ENCODE data around the gene SNRNP200. TPM values are rescaled to one million over a fixed set of nuclear protein-coding genes. Genes with fewer than 3 reads are reported as not detected.

Gene SNRNP200
- total RNA-seq, 6 donors from 2014 or later, result 80.9 to 177 (median 90.9) TPM

DNA sequence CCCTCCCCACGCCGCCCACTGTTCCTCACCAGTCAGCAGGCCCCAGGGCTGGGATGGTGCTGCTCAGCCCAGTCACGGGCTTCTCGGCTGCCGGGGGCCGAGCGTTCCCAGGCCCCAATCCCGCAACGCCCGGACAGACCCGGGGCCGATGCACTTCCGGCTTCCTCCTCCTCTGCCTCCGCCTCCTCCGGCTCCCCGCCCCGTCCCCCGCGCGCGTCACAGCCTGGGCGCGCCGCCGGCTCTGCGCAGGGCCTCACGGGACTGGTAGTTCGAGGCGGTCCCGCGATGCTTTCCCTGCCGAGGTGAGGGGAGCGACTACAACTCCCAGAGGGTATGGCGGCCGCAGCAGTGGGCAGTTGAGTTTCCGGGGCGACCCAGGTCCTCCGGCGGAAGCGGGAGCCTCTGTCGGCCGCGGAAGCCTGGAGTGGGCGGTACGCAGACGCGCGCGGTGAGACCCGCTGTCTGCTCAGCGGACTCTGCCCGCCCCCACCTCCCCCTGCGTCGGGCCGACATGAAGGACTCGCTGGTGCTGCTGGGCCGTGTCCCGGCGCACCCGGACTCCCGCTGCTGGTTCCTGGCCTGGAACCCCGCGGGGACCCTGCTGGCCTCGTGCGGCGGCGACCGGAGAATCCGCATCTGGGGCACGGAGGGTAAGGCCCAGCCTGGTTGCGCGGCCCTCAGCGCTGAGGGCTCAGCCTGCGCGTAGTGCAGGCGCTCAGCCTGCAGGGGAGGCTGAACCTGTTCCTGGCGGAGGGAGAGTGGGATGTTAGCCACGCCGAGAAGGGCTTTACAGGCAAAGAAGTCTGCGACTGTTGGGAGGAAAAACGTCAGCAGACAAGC, 39.3 kb downstream of the SNRNP200 start, which contains the start of the genes CIAO1 and TMEM127:
Gene CIAO1 (plus strand): TSS at position 386 of the 840 bp plus-strand sequence. CDS start 126 bp downstream, at position 512.
Gene TMEM127 (minus strand): TSS at position 158 of the 840 bp plus-strand sequence. CDS start 616 bp downstream, outside the sequence.
- DNase-seq (peak; percentile 100), ATAC-seq (ENCODE audit: low FRiP score in 2 of 2) (peak; percentile 98 to 99)
- Histone ChIP-seq H3K4me3 (peak within 1 kb of the TSS; percentile 74 to 98 (median 92)), H3K27ac (peak within 1 kb of the TSS; percentile 89 to 99 (median 96)), H3K27me3 (no peaks in the 10 kb centered on the region), H3K36me3 (peaks cover 15 to 49% (median 28%) of the 10 kb centered on the region in 4 donors), H3K9me3 (no peaks in the 10 kb centered on the region), H3K4me1 (peaks cover 34 to 47% (median 38%) of the 10 kb centered on the region in 4 donors)
- 0% methylated on average over 8 to 17 of the region's 81 CpGs for WGBS, 2 donors
- no peak for TF ChIP-seq EP300 (IDR thresholded peaks at IDR 0.05)
- peak; percentile 89 to 95 for TF ChIP-seq POLR2AphosphoS5 (IDR thresholded peaks at IDR 0.05)
- TF ChIP-seq, protein P1, sequence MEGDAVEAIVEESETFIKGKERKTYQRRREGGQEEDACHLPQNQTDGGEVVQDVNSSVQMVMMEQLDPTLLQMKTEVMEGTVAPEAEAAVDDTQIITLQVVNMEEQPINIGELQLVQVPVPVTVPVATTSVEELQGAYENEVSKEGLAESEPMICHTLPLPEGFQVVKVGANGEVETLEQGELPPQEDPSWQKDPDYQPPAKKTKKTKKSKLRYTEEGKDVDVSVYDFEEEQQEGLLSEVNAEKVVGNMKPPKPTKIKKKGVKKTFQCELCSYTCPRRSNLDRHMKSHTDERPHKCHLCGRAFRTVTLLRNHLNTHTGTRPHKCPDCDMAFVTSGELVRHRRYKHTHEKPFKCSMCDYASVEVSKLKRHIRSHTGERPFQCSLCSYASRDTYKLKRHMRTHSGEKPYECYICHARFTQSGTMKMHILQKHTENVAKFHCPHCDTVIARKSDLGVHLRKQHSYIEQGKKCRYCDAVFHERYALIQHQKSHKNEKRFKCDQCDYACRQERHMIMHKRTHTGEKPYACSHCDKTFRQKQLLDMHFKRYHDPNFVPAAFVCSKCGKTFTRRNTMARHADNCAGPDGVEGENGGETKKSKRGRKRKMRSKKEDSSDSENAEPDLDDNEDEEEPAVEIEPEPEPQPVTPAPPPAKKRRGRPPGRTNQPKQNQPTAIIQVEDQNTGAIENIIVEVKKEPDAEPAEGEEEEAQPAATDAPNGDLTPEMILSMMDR (IDR thresholded peaks at IDR 0.05), result peak in 5 of 6 experiments; percentile 32 to 81 (median 70)
- peak in 3 of 4 donors; percentile 79 to 98 (median 93) for TF ChIP-seq POLR2A (IDR thresholded peaks at IDR 0.05)

DNA sequence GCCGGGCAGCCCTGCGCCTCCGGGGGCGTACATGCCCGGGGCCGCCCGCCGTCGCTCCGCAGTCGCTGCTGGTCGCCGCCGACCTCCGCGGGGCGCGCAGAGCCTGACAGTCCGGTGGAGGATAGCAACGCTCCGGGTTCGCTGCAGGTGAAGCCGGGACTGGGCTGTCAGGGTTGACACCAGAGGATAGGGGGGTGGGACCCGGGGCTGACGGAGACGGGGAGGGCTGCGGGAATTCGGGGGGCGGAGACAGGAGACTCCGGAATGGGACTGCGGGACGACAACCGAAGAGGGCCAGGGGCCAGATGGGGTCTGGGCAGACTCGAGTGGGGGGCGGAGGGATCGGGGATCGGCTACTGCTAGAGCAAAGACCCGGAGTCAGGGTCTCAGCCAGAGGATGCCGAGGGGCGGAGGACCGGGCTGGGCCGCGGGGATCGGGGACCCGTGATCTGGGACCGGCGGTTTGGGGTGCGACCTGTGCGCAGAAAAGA, 40.0 kb downstream of the SNRNP200 start:
- peak; percentile 67 to 90 for DNase-seq
- peak overlapping the region; percentile 74 to 98 (median 92) for H3K4me3 ChIP-seq
- H3K4me1 ChIP-seq, result peaks cover 41 to 54% (median 45%) of the 10 kb centered on the region in 4 donors
- H3K36me3 ChIP-seq, result peaks cover 13 to 42% (median 25%) of the 10 kb centered on the region in 4 donors
- no peaks in the 10 kb centered on the region for H3K27me3 ChIP-seq
- peak overlapping the region; percentile 89 to 99 (median 96) for H3K27ac ChIP-seq
- peak; percentile 1 to 49 for ATAC-seq (ENCODE audit: low FRiP score in 2 of 2)
- H3K9me3 ChIP-seq, result no peaks in the 10 kb centered on the region
- 0 to 1% methylated on average over 11 to 23 of the region's 49 CpGs for WGBS, 2 donors
- TF ChIP-seq POLR2A (IDR thresholded peaks at IDR 0.05) (no peak), POLR2AphosphoS5 (IDR thresholded peaks at IDR 0.05) (no peak), EP300 (IDR thresholded peaks at IDR 0.05) (no peak)
- TF ChIP-seq, protein P1 (IDR thresholded peaks at IDR 0.05), result no peak

DNA sequence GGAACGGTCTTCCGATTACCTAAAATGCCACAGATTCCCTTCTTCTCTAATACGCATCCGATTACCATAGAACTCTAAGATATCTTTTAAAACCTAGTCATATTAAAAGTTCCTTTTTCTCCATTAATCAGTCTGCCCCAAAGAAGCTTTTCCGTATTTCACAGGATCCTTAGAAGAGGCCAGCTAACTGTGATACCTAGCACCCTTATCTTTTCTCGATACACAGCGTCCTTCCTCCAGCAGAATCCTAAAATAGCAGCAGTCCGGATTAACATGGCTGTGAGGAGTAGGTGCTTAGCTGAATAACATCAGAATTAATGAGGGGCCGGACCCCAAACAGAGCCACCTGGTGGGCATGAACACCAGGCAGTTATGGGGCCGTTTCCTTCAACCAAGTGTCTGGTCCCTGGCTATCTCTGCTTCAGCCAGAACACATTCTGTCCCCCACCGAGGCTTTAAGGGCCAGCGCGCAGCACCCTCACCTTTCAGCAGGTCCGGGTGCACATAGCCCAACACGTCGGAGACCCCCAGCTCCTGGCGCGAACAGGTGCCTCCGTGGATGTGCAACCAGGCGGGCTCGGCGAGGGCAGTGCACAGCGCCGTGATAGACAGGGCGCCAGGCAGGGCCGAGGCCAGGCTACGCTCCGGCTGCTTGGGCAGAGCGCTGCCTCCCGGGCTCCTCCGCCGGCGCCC, 40.5 kb downstream of the SNRNP200 start:
- TF ChIP-seq, protein P1 (IDR thresholded peaks at IDR 0.05), result peak in 1 of 6 experiments; percentile 31
- no peak for TF ChIP-seq POLR2AphosphoS5 (IDR thresholded peaks at IDR 0.05)
- WGBS, 2 donors, result 24 to 39% methylated on average over 10 to 18 of the region's 33 CpGs
- DNase-seq (peak in 1 of 2 donors; percentile 34), ATAC-seq (ENCODE audit: low FRiP score in 2 of 2) (no peak)
- no peaks in the 10 kb centered on the region for H3K9me3 ChIP-seq
- H3K36me3 ChIP-seq, result peaks cover 13 to 36% (median 23%) of the 10 kb centered on the region in 4 donors
- no peaks in the 10 kb centered on the region for H3K27me3 ChIP-seq
- peaks cover 46 to 60% (median 51%) of the 10 kb centered on the region in 4 donors for H3K4me1 ChIP-seq
- peak overlapping the region; percentile 89 to 99 (median 96) for H3K27ac ChIP-seq
- peak overlapping the region; percentile 74 to 98 (median 92) for H3K4me3 ChIP-seq

DNA sequence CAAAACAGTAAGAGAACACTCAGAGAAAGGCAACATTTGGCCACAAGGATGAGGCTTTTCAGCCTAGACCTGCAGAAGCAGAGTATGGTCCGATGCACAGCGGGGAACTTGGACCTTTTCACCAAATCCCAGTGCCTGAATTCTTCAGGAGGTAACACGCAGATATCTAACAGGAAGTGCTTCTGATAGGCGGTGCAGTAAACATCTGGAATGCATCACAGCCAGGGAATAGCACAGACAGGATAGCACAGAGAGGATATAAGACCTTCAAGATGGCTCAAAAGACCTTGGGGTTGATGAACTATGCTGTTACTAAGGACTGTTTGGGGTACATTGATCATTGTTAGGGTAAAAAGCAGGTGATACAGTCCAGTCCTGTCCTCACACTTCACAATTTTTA, 41.3 kb downstream of the SNRNP200 start:
- TF ChIP-seq EP300 (IDR thresholded peaks at IDR 0.05) (no peak), POLR2AphosphoS5 (IDR thresholded peaks at IDR 0.05) (no peak), POLR2A (IDR thresholded peaks at IDR 0.05) (no peak)
- TF ChIP-seq, protein P1 (IDR thresholded peaks at IDR 0.05), result no peak
- H3K4me3 ChIP-seq, result peak overlapping the region in 3 of 4 donors; percentile 74 to 94 (median 90)
- peak overlapping the region in 3 of 4 donors; percentile 37 to 96 (median 95) for H3K27ac ChIP-seq
- DNase-seq (no peak), ATAC-seq (ENCODE audit: low FRiP score in 2 of 2) (no peak)
- peaks cover 13 to 30% (median 15%) of the 10 kb centered on the region in 4 donors for H3K36me3 ChIP-seq
- no peaks in the 10 kb centered on the region for H3K9me3 ChIP-seq
- 63 to 65% methylated on average over 4 of the region's 4 CpGs for whole genome bisulfite sequencing, 2 donors
- peaks cover 54 to 67% (median 58%) of the 10 kb centered on the region in 4 donors for H3K4me1 ChIP-seq
- no peaks in the 10 kb centered on the region for H3K27me3 ChIP-seq
